HepG2 (cell line): ENCODE data around the gene SLC35G2. TPM values are rescaled to one million over a fixed set of nuclear protein-coding genes. Genes with fewer than 3 reads are reported as not detected.

ENCODE experiments used
- CC2D1A ChIP-seq: sonication (generic); formaldehyde crosslinking; IDR thresholded peaks from 2 replicates; pipeline ENCODE4 v1.8.1; 2023; ENCODE audit warnings: mild to moderate bottlenecking, missing genetic modification reagents
- GTF2F1 ChIP-seq: fragments of 150-350 bp; IDR thresholded peaks from 2 replicates; pipeline ENCODE4 v1.6.1; 2014; ENCODE audit warnings: low read length
- HOXA3 ChIP-seq: sonication (generic); formaldehyde crosslinking; IDR thresholded peaks from 2 replicates; pipeline ENCODE4 v1.5.0; 2020; ENCODE audit warnings: missing genetic modification reagents
- IRF9 ChIP-seq: sonication (generic); formaldehyde crosslinking; IDR thresholded peaks from 2 replicates; pipeline ENCODE4 v1.8.0; 2022; ENCODE audit warnings: missing genetic modification reagents, mild to moderate bottlenecking, borderline replicate concordance
- JDP2 ChIP-seq: sonication (generic); formaldehyde crosslinking; IDR thresholded peaks from 2 replicates; pipeline ENCODE4 v1.8.1; 2022; ENCODE audit warnings: missing genetic modification reagents, borderline replicate concordance
- KDM6A ChIP-seq: IDR thresholded peaks from 2 replicates; pipeline ENCODE4 v1.6.1; 2016; ENCODE audit warnings: low read depth
- MAF1 ChIP-seq: sonication (generic); formaldehyde crosslinking; IDR thresholded peaks from 2 replicates; pipeline ENCODE4 v1.5.0; 2020; ENCODE audit warnings: missing genetic modification reagents, borderline replicate concordance
- MLLT10 ChIP-seq: sonication (generic); formaldehyde crosslinking; IDR thresholded peaks from 2 replicates; pipeline ENCODE4 v1.4.0; 2020; ENCODE audit warnings: missing genetic modification reagents
- SMAD3 ChIP-seq: sonication (generic); formaldehyde crosslinking; IDR thresholded peaks from 2 replicates; pipeline ENCODE4 v1.4.0; 2020; ENCODE audit warnings: missing genetic modification reagents
- SRSF4 ChIP-seq: fragments of 200-400 bp; formaldehyde crosslinking; IDR thresholded peaks from one replicate; pipeline ENCODE4 v1.6.1; 2018; ENCODE audit warnings: mild to moderate bottlenecking, low read depth, low read length, moderate library complexity; ENCODE audit not compliant: poor library complexity, severe bottlenecking
- XRCC5 ChIP-seq: fragments of 200-400 bp; formaldehyde crosslinking; optimal IDR thresholded peaks from 2 replicates; pipeline ENCODE3; 2017; ENCODE audit warnings: mild to moderate bottlenecking, low read length
- ZFP36 ChIP-seq: fragments of 150-350 bp; IDR thresholded peaks from 2 replicates; pipeline ENCODE4 v1.6.1; 2018; ENCODE audit warnings: borderline replicate concordance, low read length, low read depth; ENCODE audit not compliant: partially characterized antibody
- ZNF253 ChIP-seq: sonication (generic); formaldehyde crosslinking; IDR thresholded peaks from 2 replicates; pipeline ENCODE4 v1.8.0; 2022; ENCODE audit warnings: mild to moderate bottlenecking, missing genetic modification reagents, borderline replicate concordance
- polyA plus RNA-seq, 8 experiments: library from polyadenylated mRNA; depleted of rRNA in 3 of 8; stranded (reverse) in 7 of 8; unstranded in 1 of 8; fragments of >200 nt; fragmentation: Illumina TruSeq in 4 of 8; extraction: Trizol in 4 of 8; gene quantifications; 2 replicates each; pipeline versions ENCODE4 v1.2.1 to v1.2.3, GENCODE V29; 2011 to 2016; ENCODE audit warnings: low read depth in 4 of 8, missing spikeins in 1 of 8, mixed read lengths in 1 of 8; ENCODE audit not compliant: insufficient read depth in 1 of 8
- total RNA-seq, 5 experiments: library from RNA; depleted of rRNA; stranded (reverse); fragments of >200 nt; fragmentation: Illumina TruSeq; extraction: Trizol; gene quantifications; 2 replicates each; pipeline ENCODE4 v1.2.3, GENCODE V29; 2016; ENCODE audit warnings: low read depth in 1 of 5
- TF ChIP-seq, protein P1 (sequence below): sonication (generic); formaldehyde crosslinking; IDR thresholded peaks from 2 replicates; pipeline ENCODE4 v1.4.0; 2020; ENCODE audit warnings: missing genetic modification reagents
- TF ChIP-seq, protein P2 (sequence below): IDR thresholded peaks from 2 replicates; pipeline ENCODE4 v1.6.1; 2016; ENCODE audit warnings: missing compliant biosample characterization, missing genetic modification reagents, borderline replicate concordance
- TF ChIP-seq, protein P3 (sequence below): sonication (generic); formaldehyde crosslinking; IDR thresholded peaks from 2 replicates; pipeline ENCODE4 v1.5.1; 2020; ENCODE audit warnings: missing genetic modification reagents, mild to moderate bottlenecking, borderline replicate concordance
- TF ChIP-seq, protein P4 (sequence below): sonication (generic); formaldehyde crosslinking; IDR thresholded peaks from 2 replicates; pipeline ENCODE4 v1.5.0; 2020; ENCODE audit warnings: mild to moderate bottlenecking, missing genetic modification reagents

Gene SLC35G2
- total and polyA plus RNA-seq, 2 of the 13 experiments (the other 11 are each of a cell fraction or from before 2014, with no cell fraction given) = 7.6 to 10.3 TPM

GRCh38 chr3:136819731-136820679 lies 1.1 kb downstream of the SLC35G2 start (continued):
- TF ChIP-seq MLLT10 (no peak), IRF9 (CRISPR knock-in tag) (0 out of 2 replicates have a peak, but pooled peaks have one; percentile 51), CC2D1A (CRISPR knock-in tag) (no peak), ZNF253 (CRISPR knock-in tag) (peak; percentile 65; the same call in 1 of the 2 replicates), SRSF4 (no peak), HOXA3 (CRISPR knock-in tag) (0 out of 2 replicates have a peak, but pooled peaks have one; percentile 47), ZFP36 (no peak), SMAD3 (CRISPR knock-in tag) (no peak), GTF2F1 (no peak), JDP2 (CRISPR knock-in tag) (no peak), KDM6A (CRISPR knock-in tag) (no peak), XRCC5 (no peak), MAF1 (CRISPR knock-in tag) (no peak)
- TF ChIP-seq, protein P1, sequence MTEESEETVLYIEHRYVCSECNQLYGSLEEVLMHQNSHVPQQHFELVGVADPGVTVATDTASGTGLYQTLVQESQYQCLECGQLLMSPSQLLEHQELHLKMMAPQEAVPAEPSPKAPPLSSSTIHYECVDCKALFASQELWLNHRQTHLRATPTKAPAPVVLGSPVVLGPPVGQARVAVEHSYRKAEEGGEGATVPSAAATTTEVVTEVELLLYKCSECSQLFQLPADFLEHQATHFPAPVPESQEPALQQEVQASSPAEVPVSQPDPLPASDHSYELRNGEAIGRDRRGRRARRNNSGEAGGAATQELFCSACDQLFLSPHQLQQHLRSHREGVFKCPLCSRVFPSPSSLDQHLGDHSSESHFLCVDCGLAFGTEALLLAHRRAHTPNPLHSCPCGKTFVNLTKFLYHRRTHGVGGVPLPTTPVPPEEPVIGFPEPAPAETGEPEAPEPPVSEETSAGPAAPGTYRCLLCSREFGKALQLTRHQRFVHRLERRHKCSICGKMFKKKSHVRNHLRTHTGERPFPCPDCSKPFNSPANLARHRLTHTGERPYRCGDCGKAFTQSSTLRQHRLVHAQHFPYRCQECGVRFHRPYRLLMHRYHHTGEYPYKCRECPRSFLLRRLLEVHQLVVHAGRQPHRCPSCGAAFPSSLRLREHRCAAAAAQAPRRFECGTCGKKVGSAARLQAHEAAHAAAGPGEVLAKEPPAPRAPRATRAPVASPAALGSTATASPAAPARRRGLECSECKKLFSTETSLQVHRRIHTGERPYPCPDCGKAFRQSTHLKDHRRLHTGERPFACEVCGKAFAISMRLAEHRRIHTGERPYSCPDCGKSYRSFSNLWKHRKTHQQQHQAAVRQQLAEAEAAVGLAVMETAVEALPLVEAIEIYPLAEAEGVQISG = no peak; the same call in 1 of the 2 replicates
- TF ChIP-seq, protein P2, sequence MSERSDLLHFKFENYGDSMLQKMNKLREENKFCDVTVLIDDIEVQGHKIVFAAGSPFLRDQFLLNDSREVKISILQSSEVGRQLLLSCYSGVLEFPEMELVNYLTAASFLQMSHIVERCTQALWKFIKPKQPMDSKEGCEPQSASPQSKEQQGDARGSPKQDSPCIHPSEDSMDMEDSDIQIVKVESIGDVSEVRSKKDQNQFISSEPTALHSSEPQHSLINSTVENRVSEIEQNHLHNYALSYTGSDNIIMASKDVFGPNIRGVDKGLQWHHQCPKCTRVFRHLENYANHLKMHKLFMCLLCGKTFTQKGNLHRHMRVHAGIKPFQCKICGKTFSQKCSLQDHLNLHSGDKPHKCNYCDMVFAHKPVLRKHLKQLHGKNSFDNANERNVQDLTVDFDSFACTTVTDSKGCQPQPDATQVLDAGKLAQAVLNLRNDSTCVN = 0 out of 2 replicates have a peak, but pooled peaks have one; percentile 29
- TF ChIP-seq, protein P3, sequence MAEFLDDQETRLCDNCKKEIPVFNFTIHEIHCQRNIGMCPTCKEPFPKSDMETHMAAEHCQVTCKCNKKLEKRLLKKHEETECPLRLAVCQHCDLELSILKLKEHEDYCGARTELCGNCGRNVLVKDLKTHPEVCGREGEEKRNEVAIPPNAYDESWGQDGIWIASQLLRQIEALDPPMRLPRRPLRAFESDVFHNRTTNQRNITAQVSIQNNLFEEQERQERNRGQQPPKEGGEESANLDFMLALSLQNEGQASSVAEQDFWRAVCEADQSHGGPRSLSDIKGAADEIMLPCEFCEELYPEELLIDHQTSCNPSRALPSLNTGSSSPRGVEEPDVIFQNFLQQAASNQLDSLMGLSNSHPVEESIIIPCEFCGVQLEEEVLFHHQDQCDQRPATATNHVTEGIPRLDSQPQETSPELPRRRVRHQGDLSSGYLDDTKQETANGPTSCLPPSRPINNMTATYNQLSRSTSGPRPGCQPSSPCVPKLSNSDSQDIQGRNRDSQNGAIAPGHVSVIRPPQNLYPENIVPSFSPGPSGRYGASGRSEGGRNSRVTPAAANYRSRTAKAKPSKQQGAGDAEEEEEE (CRISPR knock-in tag) = no peak; the same call in 1 of the 2 replicates
- TF ChIP-seq, protein P4, sequence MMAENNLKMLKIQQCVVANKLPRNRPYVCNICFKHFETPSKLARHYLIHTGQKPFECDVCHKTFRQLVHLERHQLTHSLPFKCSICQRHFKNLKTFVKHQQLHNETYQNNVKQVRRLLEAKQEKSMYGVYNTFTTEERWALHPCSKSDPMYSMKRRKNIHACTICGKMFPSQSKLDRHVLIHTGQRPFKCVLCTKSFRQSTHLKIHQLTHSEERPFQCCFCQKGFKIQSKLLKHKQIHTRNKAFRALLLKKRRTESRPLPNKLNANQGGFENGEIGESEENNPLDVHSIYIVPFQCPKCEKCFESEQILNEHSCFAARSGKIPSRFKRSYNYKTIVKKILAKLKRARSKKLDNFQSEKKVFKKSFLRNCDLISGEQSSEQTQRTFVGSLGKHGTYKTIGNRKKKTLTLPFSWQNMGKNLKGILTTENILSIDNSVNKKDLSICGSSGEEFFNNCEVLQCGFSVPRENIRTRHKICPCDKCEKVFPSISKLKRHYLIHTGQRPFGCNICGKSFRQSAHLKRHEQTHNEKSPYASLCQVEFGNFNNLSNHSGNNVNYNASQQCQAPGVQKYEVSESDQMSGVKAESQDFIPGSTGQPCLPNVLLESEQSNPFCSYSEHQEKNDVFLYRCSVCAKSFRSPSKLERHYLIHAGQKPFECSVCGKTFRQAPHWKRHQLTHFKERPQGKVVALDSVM (CRISPR knock-in tag) = no peak; the same call in 1 of the 2 replicates
